ENCODE results near the gene KIRREL2.

Gene KIRREL2

GRCh38 chr19:35845215-35846037, 11.3 kb upstream of the KIRREL2 start (continued):
- peak; percentile 99 for TF ChIP-seq KLF1 (tag by site-specific recombination; IDR thresholded peaks at IDR 0.05)
- 0 out of 2 replicates have a peak, but pooled peaks have one; percentile 19 for TF ChIP-seq ZXDB (tag by site-specific recombination; IDR thresholded peaks at IDR 0.05)
- TF ChIP-seq BCL6B (tag by site-specific recombination; IDR thresholded peaks at IDR 0.05), result no peak
- peak; percentile 54; the same call in 1 of the 2 replicates for TF ChIP-seq ZNF501 (tag by site-specific recombination; IDR thresholded peaks at IDR 0.05)
- no peak for TF ChIP-seq ZSCAN30 (tag by site-specific recombination; IDR thresholded peaks at IDR 0.05)
- peak; percentile 69; the same call in 1 of the 2 replicates for TF ChIP-seq TCF7L2 (IDR thresholded peaks at IDR 0.05; ENCODE audit: borderline replicate concordance, low read depth, low read length)
- TF ChIP-seq ZNF645 (tag by site-specific recombination; IDR thresholded peaks at IDR 0.05), result no peak
- TF ChIP-seq HOXC10 (CRISPR knock-in tag; IDR thresholded peaks at IDR 0.05), result no peak
- no peak for TF ChIP-seq ZNF544 (tag by site-specific recombination; IDR thresholded peaks at IDR 0.05)
- TF ChIP-seq ATF2 (tag by site-specific recombination; IDR thresholded peaks at IDR 0.05; ENCODE audit: low read depth), result no peak
- no peak for TF ChIP-seq ZNF473 (tag by site-specific recombination; IDR thresholded peaks at IDR 0.05)
- TF ChIP-seq, protein P1, sequence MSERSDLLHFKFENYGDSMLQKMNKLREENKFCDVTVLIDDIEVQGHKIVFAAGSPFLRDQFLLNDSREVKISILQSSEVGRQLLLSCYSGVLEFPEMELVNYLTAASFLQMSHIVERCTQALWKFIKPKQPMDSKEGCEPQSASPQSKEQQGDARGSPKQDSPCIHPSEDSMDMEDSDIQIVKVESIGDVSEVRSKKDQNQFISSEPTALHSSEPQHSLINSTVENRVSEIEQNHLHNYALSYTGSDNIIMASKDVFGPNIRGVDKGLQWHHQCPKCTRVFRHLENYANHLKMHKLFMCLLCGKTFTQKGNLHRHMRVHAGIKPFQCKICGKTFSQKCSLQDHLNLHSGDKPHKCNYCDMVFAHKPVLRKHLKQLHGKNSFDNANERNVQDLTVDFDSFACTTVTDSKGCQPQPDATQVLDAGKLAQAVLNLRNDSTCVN (tag by site-specific recombination; optimal IDR thresholded peaks at IDR 0.05), result peak; percentile 84
- TF ChIP-seq MZF1 (tag by site-specific recombination; IDR thresholded peaks at IDR 0.05; ENCODE audit: borderline replicate concordance), result no peak
- no peak for TF ChIP-seq ZNF791 (tag by site-specific recombination; IDR thresholded peaks at IDR 0.05)
- TF ChIP-seq GLIS2 (tag by site-specific recombination; IDR thresholded peaks at IDR 0.05), result peak; percentile 76
- no peak for TF ChIP-seq ZIC2 (tag by site-specific recombination; IDR thresholded peaks at IDR 0.05)
- TF ChIP-seq ZNF157 (tag by site-specific recombination; IDR thresholded peaks at IDR 0.05), result no peak
- TF ChIP-seq ZBTB1 (tag by site-specific recombination; IDR thresholded peaks at IDR 0.05), result no peak
- no peak for TF ChIP-seq ZNF26 (tag by site-specific recombination; IDR thresholded peaks at IDR 0.05)
- no peak for TF ChIP-seq PRDM6 (tag by site-specific recombination; IDR thresholded peaks at IDR 0.05)
- TF ChIP-seq ZNF366 (tag by site-specific recombination; conservative IDR thresholded peaks at IDR 0.05), result peak; percentile 98
- no peak for TF ChIP-seq ZNF555 (tag by site-specific recombination; conservative IDR thresholded peaks at IDR 0.05)
- TF ChIP-seq ZNF571 (tag by site-specific recombination; IDR thresholded peaks at IDR 0.05), result no peak
- TF ChIP-seq, protein P2, sequence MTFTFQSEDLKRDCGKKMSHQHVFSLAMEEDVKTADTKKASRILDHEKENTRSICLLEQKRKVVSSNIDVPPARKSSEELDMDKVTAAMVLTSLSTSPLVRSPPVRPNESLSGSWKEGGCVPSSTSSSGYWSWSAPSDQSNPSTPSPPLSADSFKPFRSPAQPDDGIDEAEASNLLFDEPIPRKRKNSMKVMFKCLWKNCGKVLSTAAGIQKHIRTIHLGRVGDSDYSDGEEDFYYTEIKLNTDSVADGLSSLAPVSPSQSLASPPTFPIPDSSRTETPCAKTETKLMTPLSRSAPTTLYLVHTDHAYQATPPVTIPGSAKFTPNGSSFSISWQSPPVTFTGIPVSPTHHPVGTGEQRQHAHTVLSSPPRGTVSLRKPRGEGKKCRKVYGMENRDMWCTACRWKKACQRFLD (tag by site-specific recombination; IDR thresholded peaks at IDR 0.05), result no peak
- no peak for TF ChIP-seq ZNF292 (tag by site-specific recombination; IDR thresholded peaks at IDR 0.05; ENCODE audit: borderline replicate concordance, low read depth)
- TF ChIP-seq ZNF580 (tag by site-specific recombination; IDR thresholded peaks at IDR 0.05), result no peak
- TF ChIP-seq ZNF112 (tag by site-specific recombination; IDR thresholded peaks at IDR 0.05), result no peak
- TF ChIP-seq, protein P3, sequence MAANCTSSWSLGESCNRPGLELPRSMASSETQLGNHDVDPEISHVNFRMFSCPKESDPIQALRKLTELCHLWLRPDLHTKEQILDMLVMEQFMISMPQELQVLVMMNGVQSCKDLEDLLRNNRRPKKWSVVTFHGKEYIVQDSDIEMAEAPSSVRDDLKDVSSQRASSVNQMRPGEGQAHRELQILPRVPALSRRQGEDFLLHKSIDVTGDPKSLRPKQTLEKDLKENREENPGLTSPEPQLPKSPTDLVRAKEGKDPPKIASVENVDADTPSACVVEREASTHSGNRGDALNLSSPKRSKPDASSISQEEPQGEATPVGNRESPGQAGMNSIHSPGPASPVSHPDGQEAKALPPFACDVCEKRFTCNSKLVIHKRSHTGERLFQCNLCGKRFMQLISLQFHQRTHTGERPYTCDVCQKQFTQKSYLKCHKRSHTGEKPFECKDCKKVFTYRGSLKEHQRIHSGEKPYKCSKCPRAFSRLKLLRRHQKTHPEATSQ (tag by site-specific recombination; IDR thresholded peaks at IDR 0.05), result no peak

All from HEK293 (cell line).